ENCODE data around the gene SPRR2D. TPM values are rescaled to one million over a fixed set of nuclear protein-coding genes. Genes with fewer than 3 reads are reported as not detected.
A peak's percentile ranks its signal among the peaks of the same experiment; 100 is the strongest.

SPRR2D gene
- total and polyA plus RNA-seq, 2 donors from 2014 or later, result not detected

GRCh38 chr1:153049211-153049610 is 8.3 kb upstream of the SPRR2D start:
- Histone ChIP-seq H3K9ac (ENCODE audit: low read length in 3 of 3) (no peak overlapping the region), H3K4me3 (ENCODE audit: low read length in 3 of 3) (no peak overlapping the region), H3K36me3 (ENCODE audit: control insufficient read depth in 2 of 3, insufficient read depth in 3 of 3, low read length in 3 of 3) (no peaks in the 10 kb centered on the region), H3K27ac (ENCODE audit: low read depth in 2 of 2, low read length in 2 of 2) (no peak overlapping the region), H3K9me3 (ENCODE audit: control insufficient read depth in 2 of 3, insufficient read depth in 1 of 3, low read length in 3 of 3) (no peaks in the 10 kb centered on the region), H3K4me1 (ENCODE audit: control insufficient read depth in 2 of 3, insufficient read depth in 2 of 3, low read depth in 1 of 3, low read length in 3 of 3) (no peaks in the 10 kb centered on the region), H3K27me3 (ENCODE audit: control insufficient read depth, insufficient read depth, low read length) (no peaks in the 10 kb centered on the region)
- intact Hi-C loops (cut with DNase I), result no loop called here
- peak in 1 of 5 donors; percentile 58 for DNase-seq
- TF ChIP-seq CTCF (IDR thresholded peaks at IDR 0.05; ENCODE audit: borderline replicate concordance, extremely low read depth, insufficient read depth), result no peak
- FAIRE-seq, result no peak

- TF ChIP-seq CTCF (IDR thresholded peaks at IDR 0.05; ENCODE audit: borderline replicate concordance, extremely low read depth, insufficient read depth), result no peak
- Histone ChIP-seq H3K9ac (ENCODE audit: low read length in 3 of 3) (no peak overlapping the region), H3K27ac (ENCODE audit: low read depth in 2 of 2, low read length in 2 of 2) (no peak overlapping the region), H3K9me3 (ENCODE audit: control insufficient read depth in 2 of 3, insufficient read depth in 1 of 3, low read length in 3 of 3) (no peaks in the 10 kb centered on the region), H3K36me3 (ENCODE audit: control insufficient read depth in 2 of 3, insufficient read depth in 3 of 3, low read length in 3 of 3) (no peaks in the 10 kb centered on the region), H3K4me1 (ENCODE audit: control insufficient read depth in 2 of 3, insufficient read depth in 2 of 3, low read depth in 1 of 3, low read length in 3 of 3) (no peaks in the 10 kb centered on the region), H3K27me3 (ENCODE audit: control insufficient read depth, insufficient read depth, low read length) (no peaks in the 10 kb centered on the region), H3K4me3 (ENCODE audit: low read length in 3 of 3) (no peak overlapping the region)
- DNase-seq (no peak), FAIRE-seq (no peak)
- intact Hi-C loops (cut with DNase I), result no loop called here
These were observed 5.7 kb downstream of the SPRR2D start for GRCh38 chr1:153035211-153035610.

GRCh38 chr1:153032677-153033308 is 8.1 kb downstream of the SPRR2D start:
- TF ChIP-seq CTCF (IDR thresholded peaks at IDR 0.05; ENCODE audit: borderline replicate concordance, extremely low read depth, insufficient read depth), result no peak
- H3K9ac ChIP-seq (ENCODE audit: low read length in 3 of 3), result no peak overlapping the region
- FAIRE-seq, result no peak
- H3K9me3 ChIP-seq (ENCODE audit: control insufficient read depth in 2 of 3, insufficient read depth in 1 of 3, low read length in 3 of 3), result no peaks in the 10 kb centered on the region
- H3K27me3 ChIP-seq (ENCODE audit: control insufficient read depth, insufficient read depth, low read length), result no peaks in the 10 kb centered on the region
- no peaks in the 10 kb centered on the region for H3K36me3 ChIP-seq (ENCODE audit: control insufficient read depth in 2 of 3, insufficient read depth in 3 of 3, low read length in 3 of 3)
- no peaks in the 10 kb centered on the region for H3K4me1 ChIP-seq (ENCODE audit: control insufficient read depth in 2 of 3, insufficient read depth in 2 of 3, low read depth in 1 of 3, low read length in 3 of 3)
- no peak overlapping the region for H3K27ac ChIP-seq (ENCODE audit: low read depth in 2 of 2, low read length in 2 of 2)
- no peak overlapping the region for H3K4me3 ChIP-seq (ENCODE audit: low read length in 3 of 3)
- intact Hi-C loops (cut with DNase I), result no loop called here
- peak in 3 of 5 donors; percentile 8 to 23 (median 22) for DNase-seq

GRCh38 chr1:153032073-153032472 is 8.8 kb downstream of the SPRR2D start:
- TF ChIP-seq CTCF (IDR thresholded peaks at IDR 0.05; ENCODE audit: borderline replicate concordance, extremely low read depth, insufficient read depth), result no peak
- Histone ChIP-seq H3K9ac (ENCODE audit: low read length in 3 of 3) (no peak overlapping the region), H3K36me3 (ENCODE audit: control insufficient read depth in 2 of 3, insufficient read depth in 3 of 3, low read length in 3 of 3) (no peaks in the 10 kb centered on the region), H3K27me3 (ENCODE audit: control insufficient read depth, insufficient read depth, low read length) (no peaks in the 10 kb centered on the region), H3K4me3 (ENCODE audit: low read length in 3 of 3) (no peak overlapping the region), H3K9me3 (ENCODE audit: control insufficient read depth in 2 of 3, insufficient read depth in 1 of 3, low read length in 3 of 3) (no peaks in the 10 kb centered on the region), H3K4me1 (ENCODE audit: control insufficient read depth in 2 of 3, insufficient read depth in 2 of 3, low read depth in 1 of 3, low read length in 3 of 3) (no peaks in the 10 kb centered on the region), H3K27ac (ENCODE audit: low read depth in 2 of 2, low read length in 2 of 2) (no peak overlapping the region)
- DNase-seq (no peak), FAIRE-seq (no peak)
- intact Hi-C loops (cut with DNase I), result no loop called here

Data from kidney (tissue), 14 donors.